GM12801 (cell line): Measurements from ENCODE around the gene TAGAP.

Source experiments
- TF ChIP-seq, protein P1 (sequence below): IDR thresholded peaks from one replicate; pipeline ENCODE4 v1.5.1; 2011; ENCODE audit warnings: control low read depth; ENCODE audit not compliant: insufficient read length; ENCODE audit errors: extremely low read depth

TAGAP gene

DNA sequence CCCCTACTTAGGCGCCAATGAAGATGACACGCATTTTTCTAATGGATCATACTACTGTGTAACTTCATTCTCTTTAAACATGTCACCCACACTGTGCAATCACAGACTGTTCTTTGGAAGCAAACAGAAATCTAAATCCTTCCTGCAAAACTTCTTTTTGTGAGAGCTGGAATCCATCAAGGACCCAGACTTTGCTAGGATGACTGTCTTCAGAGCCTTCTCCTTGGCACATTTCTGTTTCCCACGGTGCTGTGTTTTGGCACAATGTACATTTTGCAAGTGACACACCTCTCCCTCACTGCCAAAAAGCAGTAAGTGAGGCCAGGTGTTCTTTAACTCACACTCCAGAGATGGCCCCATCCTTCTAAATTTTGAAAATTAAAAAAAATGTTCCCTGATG is 21.7 kb upstream of the TAGAP start:
- TF ChIP-seq, protein P1, sequence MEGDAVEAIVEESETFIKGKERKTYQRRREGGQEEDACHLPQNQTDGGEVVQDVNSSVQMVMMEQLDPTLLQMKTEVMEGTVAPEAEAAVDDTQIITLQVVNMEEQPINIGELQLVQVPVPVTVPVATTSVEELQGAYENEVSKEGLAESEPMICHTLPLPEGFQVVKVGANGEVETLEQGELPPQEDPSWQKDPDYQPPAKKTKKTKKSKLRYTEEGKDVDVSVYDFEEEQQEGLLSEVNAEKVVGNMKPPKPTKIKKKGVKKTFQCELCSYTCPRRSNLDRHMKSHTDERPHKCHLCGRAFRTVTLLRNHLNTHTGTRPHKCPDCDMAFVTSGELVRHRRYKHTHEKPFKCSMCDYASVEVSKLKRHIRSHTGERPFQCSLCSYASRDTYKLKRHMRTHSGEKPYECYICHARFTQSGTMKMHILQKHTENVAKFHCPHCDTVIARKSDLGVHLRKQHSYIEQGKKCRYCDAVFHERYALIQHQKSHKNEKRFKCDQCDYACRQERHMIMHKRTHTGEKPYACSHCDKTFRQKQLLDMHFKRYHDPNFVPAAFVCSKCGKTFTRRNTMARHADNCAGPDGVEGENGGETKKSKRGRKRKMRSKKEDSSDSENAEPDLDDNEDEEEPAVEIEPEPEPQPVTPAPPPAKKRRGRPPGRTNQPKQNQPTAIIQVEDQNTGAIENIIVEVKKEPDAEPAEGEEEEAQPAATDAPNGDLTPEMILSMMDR, result no peak

DNA sequence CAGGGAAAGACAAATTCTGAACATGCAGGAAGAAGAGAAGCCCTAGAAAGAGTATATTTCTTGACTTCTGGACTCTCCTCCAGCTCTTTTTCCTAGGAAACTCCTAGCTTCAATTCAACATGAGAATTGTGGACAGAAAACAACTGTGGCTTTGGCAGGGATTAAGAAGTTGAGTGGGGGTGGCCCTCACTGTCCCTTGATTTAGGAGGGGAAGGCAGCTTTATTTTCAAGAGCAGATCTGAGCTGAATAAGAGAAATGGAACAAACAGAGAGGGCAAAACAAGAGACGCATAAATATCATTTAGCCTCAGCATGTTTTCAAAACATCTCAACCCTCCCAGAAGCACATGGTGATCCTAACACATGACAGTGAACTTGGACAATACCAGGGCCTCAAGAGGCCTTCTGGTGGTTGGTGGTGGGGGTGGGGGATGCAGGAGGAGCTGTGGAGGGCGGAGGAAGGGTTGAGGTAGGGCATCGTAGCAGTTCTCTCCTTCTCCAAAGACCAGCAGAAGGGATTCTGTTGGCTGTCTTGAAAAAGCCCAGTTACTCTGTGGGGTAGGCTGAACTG is 21.1 kb upstream of the TAGAP start:
- TF ChIP-seq, protein P1, result no peak

DNA sequence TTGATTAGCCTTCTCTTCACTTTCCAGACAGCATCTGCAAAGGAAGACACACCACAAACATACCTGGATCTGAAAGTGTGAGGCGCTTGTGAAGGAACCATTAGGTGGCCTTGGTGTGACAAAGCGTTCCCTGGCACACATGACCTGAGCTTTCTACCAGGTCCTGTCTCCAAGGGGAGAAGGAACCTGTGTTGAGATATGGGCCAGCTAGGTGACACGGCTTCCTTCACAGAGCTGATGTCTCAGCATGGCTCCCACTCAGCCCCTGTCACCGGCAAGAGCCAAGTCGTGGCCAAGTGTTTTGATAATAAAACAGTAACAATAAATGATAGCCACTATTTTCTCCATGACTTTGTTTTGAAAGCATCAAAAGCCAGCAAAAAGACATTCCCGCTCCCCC is 20.3 kb upstream of the TAGAP start:
- TF ChIP-seq, protein P1, result no peak

DNA sequence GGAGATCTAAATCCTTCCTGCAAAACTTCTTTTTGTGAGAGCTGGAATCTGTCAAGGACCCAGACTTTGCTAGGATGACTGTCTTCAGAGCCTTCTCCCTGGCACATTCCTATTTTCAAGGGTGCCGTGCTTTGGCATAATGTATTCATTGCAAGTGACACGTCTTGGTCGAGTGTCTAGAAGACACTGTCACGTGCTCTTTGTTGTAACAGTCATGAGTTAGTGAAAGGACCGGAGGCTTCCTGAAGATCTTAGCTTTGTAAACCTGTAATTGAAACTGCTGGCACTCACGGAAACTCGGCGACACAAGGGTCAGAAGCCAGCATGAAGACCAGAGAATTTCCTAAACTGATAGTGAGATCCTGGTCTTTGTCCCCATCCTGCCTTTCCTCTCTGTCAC is 19.7 kb upstream of the TAGAP start:
- TF ChIP-seq, protein P1, result no peak

DNA sequence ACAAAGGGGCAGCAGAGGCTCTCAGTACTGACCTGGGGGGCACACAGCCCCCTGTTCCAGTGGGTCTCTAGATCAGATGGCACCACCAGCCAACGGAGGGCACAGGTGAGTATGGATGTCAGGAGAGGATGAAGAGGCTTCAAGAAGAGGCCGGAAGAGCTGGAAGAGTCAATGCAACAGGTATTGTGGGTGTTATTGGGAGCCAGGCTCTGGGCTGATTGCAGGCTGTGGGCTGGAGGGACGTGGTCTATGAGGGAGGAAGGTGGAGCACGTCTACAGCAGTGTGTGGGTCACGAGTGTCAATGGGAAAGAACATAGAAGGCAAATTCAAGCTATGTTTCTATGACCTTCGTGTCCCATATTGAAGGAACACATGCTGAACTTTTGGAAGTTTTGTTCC is 18.8 kb upstream of the TAGAP start:
- TF ChIP-seq, protein P1, result no peak

DNA sequence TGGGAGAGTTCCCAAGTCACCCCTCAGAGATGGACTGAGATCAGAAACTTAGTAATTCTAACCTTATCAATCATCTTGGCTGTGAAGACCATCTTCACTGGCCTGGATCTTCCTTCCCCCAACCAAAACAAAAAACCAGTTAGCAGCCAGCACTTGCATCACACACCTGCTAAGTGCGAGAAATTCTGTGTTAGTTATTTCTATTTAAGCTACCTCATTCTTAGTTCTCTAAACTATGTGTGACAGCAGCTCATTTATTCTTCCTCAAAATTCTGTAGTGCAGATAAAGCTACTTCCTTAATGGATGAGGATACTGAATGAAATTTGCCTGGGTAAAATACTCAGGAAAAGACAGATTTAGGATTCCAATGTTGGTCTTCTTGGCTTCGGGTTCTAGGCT is 18.2 kb upstream of the TAGAP start:
- TF ChIP-seq, protein P1, result no peak

DNA sequence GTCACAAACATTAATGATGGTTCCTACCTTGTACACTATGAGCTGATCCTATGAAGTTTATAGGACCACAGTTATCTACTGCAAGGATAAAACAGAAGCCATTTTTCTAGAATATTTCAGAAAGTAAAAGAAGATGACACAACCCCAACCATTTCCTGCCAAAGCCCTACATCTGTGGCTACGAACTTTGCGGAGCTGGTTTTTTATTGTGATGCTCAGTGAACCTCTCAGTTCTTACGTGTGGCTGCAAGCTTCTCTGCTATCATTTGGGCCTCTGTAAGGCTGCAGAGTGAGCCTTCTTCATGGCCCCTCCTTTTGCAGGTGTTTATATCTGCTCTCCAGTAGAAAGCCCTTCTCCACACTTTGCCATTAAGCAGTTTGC is 17.8 kb upstream of the TAGAP start:
- TF ChIP-seq, protein P1, result no peak
